ENCODE measurements around the gene SDK1.
A peak's percentile ranks its signal among the peaks of the same experiment; 100 is the strongest.

The SDK1 gene

GRCh38 chr7:3427957-3428356, 126.9 kb downstream of the SDK1 start:
- no peak for DNase-seq (ENCODE audit: low read depth, low spot score)
- no peak overlapping the region for H3K4me3 ChIP-seq (ENCODE audit: low read depth, low read length)
- in situ Hi-C loops (cut with HindIII; ENCODE audit: low sequenced_read_pairs) = no loop called here
- TF ChIP-seq CTCF (IDR thresholded peaks at IDR 0.05; ENCODE audit: low read depth, low read length) = no peak

- H3K4me3 ChIP-seq (ENCODE audit: low read depth, low read length) = no peak overlapping the region
- no peak for TF ChIP-seq CTCF (IDR thresholded peaks at IDR 0.05; ENCODE audit: low read depth, low read length)
- no peak for DNase-seq (ENCODE audit: low read depth, low spot score)
- in situ Hi-C loops (cut with HindIII; ENCODE audit: low sequenced_read_pairs) = no loop called here
These were observed 128.9 kb downstream of the SDK1 start for GRCh38 chr7:3429981-3430380.

- no peak for DNase-seq (ENCODE audit: low read depth, low spot score)
- in situ Hi-C loops (cut with HindIII; ENCODE audit: low sequenced_read_pairs) = no loop called here
- no peak overlapping the region for H3K4me3 ChIP-seq (ENCODE audit: low read depth, low read length)
- TF ChIP-seq CTCF (IDR thresholded peaks at IDR 0.05; ENCODE audit: low read depth, low read length) = no peak
These were observed 129.5 kb downstream of the SDK1 start for GRCh38 chr7:3430588-3430987.

GRCh38 chr7:3431306-3431705, 130.3 kb downstream of the SDK1 start:
- H3K4me3 ChIP-seq (ENCODE audit: low read depth, low read length) = no peak overlapping the region
- peak; percentile 65 for DNase-seq (ENCODE audit: low read depth, low spot score)
- no peak for TF ChIP-seq CTCF (IDR thresholded peaks at IDR 0.05; ENCODE audit: low read depth, low read length)
- in situ Hi-C loops (cut with HindIII; ENCODE audit: low sequenced_read_pairs) = no loop called here

GRCh38 chr7:3432911-3433310, 131.9 kb downstream of the SDK1 start:
- in situ Hi-C loops (cut with HindIII; ENCODE audit: low sequenced_read_pairs) = no loop called here
- TF ChIP-seq CTCF (IDR thresholded peaks at IDR 0.05; ENCODE audit: low read depth, low read length) = no peak
- no peak for DNase-seq (ENCODE audit: low read depth, low spot score)
- H3K4me3 ChIP-seq (ENCODE audit: low read depth, low read length) = no peak overlapping the region

- no peak for DNase-seq (ENCODE audit: low read depth, low spot score)
- TF ChIP-seq CTCF (IDR thresholded peaks at IDR 0.05; ENCODE audit: low read depth, low read length) = no peak
- no peak overlapping the region for H3K4me3 ChIP-seq (ENCODE audit: low read depth, low read length)
- in situ Hi-C loops (cut with HindIII; ENCODE audit: low sequenced_read_pairs) = no loop called here
These were observed 133.6 kb downstream of the SDK1 start for GRCh38 chr7:3434611-3435010.

GRCh38 chr7:3436112-3436511, 135.1 kb downstream of the SDK1 start:
- TF ChIP-seq CTCF (IDR thresholded peaks at IDR 0.05; ENCODE audit: low read depth, low read length) = no peak
- no peak overlapping the region for H3K4me3 ChIP-seq (ENCODE audit: low read depth, low read length)
- DNase-seq (ENCODE audit: low read depth, low spot score) = no peak
- in situ Hi-C loops (cut with HindIII; ENCODE audit: low sequenced_read_pairs) = no loop called here

All from astrocyte of the spinal cord (primary cell).